Stimulated activated CD4-positive, alpha-beta T cell treated with anti-CD3 and anti-CD28 coated beads, Interleukin-4, amount 100 ng/mL, for 24 hours (primary cell): ENCODE results near the gene LRRC74A.
"Not testable (repeated sequence)": the region's sequence is repeated elsewhere in the genome, so short reads cannot be mapped to it uniquely, and the experiment has no call there.

Experiments
- DNase-seq: peaks from one replicate; pipeline ENCODE4 v3.0.0-alpha.2; 2020

LRRC74A gene

GRCh38 chr14:76900682-76901081, 74.5 kb downstream of the LRRC74A start:
- no peak for DNase-seq

DNA sequence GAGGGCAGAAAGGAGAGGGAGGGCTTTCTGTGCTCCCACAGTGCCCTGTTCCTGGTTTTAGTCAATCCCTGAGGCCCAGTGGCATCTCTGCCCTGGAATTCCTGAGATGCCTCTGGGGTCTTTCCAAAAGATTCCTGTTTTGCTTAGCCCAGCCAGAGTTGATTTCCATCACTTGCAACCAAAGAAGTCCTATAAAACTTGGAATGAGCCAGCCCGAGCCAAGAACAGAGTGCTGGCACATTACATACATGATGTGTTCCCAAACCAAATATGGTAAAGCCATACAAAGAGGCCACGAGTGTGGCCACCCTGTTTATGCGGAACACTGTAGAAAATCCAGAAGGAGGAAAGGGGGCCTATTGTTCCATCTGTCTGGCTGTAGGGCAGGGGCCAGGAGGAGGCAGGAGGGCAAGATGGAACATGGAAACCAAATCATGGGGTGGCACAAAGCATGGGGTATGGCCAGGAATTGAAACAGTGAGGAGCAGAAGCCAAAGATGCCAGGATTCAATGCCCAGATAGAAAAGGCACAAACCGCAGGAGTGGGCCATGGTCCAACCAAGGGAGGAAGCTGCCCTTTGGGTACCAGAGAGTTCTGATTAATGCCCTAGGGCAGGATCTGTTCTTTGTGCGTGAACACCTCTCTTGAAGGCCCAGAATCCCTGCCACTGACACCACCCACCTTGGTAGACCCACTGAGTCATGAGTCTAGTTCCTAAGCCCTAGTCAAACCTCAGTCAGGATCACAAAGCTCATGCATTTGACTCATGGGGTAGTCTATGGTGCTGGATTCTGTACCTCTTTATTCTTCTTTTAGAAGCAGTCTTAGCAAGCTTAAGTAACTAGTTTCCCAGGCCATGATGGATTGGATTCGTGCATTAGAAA, 75.2 kb downstream of the LRRC74A start:
- no peak for DNase-seq

DNA sequence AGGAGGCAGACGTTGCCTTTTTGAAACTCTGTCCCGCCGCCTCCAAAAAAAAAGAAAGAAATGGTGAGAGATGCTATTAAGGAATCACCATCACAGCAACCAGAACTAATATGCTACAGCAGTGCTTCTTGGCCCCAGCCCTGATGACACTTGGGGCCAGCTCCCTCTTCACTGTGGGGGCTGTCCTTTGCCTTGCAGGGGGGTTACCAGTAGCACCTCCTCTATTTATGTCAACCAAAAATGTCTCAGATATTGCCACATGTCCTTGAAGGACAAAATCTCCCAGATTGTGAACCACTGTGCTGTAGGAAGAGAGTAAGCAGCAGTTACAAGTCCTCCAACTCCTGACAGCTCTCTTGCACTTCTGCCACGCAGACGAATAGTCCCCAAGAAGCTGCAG, 76.4 kb downstream of the LRRC74A start:
- no peak for DNase-seq

- DNase-seq: no peak
Observed at GRCh38 chr14:76904100-76904739, 78.0 kb downstream of the LRRC74A start.

DNA sequence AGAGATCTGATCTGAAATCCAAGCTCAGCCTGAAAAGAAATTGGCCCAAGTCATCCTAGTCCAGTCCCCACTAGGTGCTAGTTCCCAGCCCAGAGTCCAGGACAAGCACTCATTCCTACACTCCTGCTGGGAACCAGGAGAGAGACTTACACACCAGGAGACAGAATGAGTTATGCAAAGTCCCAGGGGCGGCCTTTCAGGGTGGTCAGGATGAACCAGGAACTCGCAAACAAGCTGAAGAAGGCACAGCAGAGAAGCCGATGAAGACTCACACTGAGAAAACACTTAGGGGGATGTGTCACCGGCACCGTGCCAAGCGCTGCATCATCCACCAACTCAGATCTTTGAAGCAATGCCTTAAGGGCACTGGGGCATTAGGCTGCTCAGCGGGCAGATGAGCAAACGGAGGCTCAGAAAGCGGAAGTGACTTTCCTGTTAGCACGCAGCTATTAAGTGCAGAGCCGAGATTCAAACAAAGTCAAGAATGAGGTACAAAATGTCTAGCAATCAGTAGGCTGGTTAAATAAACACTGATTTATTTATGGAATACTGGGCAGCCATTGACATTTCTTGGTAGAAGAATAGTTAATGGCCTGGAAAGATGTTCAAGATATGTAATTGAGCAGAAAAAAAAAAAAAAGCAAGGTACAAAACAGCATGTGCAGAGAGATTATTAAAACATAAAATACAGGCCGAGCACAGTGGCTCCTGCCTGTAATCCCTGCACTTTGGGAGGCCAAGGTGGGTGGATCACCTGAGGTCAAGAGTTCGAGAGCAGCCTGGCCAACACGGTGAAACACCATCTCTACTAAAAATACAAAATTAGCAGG, 78.7 kb downstream of the LRRC74A start:
- peak; percentile 85 for DNase-seq

DNA sequence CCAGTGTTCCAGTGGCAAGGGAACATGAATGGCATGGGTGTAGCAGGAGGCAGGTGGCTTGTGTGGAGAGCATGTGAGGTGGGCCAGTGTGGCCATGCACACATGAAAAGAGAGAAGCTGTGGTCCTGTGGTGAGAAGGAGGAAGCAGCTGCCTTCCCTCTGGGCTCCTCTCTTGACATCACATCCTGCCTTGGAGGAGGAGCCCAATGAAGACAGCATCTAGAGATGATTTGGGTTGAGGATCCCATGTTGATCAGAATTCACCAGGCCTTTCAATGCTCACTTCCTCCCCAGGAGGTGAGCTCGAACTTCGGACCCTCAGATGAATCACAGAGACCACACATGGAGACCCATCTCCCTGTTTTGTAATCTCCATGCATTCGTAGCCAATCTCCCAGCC, 82.6 kb downstream of the LRRC74A start:
- DNase-seq: peak; percentile 21

- DNase-seq: no peak
Observed at GRCh38 chr14:76909266-76909665, 83.1 kb downstream of the LRRC74A start.

GRCh38 chr14:76910371-76910890, 84.2 kb downstream of the LRRC74A start:
- DNase-seq: no peak

DNA sequence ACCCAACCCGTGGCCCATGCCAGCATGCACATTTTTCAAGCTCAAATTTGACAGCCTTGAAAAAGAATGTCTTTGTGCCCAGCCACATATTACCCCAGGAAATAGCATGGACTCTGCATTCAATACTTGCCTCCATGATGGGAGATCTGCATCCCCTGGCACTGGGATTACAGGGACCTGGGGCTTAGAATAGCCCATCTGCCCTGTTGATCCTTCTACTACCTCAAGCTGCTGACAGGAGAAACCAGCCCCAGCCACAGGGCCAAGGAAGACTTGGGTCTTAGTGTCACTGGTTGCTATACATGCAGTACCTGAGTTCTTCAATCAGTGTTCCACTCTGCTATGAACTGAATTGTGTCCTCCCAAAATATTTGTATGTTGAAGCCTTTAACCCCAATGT, 85.3 kb downstream of the LRRC74A start:
- no peak for DNase-seq

DNA sequence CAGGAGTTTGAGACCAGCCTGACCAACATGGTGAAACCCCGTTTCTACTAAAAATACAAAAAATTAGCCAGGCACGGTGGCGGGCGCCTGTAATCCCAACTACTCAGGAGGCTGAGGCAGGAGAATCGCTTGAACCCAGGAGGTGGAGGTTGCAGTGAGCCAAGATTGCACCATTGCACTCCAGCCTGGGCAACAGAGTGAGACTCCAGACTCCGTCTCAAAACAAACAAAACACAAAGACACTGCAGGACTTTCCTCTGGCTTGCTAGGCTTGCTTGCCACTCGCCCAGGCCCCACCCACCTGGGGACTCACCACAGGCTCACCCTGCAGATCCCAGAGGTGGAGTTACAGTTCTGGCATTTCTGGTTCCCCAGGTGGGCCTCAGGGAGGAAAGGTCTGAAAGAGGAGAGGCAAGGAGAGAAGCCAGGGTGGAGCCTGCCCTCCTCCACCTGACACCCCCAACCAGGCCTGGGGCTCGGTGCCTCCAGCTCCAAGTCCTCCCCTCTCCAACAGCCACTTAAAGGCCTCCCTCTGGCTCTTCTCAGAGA, 88.4 kb downstream of the LRRC74A start:
- DNase-seq: not testable (repeated sequence)

DNA sequence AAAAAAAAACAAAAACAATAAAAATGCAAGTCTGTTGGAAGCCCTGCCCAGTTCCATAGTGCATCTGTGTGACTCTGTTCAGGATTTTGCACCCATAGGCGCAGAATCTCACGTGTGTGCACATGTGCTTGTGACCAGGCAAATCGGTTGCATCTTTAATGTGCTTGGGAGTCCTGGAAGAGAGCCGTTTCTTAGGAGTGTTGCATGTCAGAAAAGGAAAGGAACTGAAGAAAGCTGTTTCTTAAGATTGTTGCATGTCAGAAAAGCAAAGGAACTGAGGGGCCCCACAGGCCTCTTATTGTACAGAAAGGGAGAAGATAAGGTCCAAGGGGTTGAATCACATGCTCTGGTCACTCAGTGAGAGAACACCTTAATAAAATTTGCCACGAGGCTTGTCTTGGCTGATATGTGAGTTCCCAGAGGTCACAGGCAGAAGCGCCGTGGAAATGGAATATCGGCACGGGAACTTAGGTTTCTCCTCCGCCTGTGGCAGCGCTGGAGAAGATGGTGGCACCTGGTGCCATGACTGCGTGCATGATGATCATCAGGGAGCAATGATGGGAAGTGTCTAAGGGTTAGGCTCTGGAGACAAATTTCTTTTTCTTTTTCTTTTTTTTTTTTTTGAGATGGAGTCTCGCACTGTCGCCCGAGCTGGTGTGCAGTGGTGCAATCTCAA, 90.0 kb downstream of the LRRC74A start:
- DNase-seq: no peak

- DNase-seq: no peak
Observed at GRCh38 chr14:76917158-76917596, 91.0 kb downstream of the LRRC74A start.

DNA sequence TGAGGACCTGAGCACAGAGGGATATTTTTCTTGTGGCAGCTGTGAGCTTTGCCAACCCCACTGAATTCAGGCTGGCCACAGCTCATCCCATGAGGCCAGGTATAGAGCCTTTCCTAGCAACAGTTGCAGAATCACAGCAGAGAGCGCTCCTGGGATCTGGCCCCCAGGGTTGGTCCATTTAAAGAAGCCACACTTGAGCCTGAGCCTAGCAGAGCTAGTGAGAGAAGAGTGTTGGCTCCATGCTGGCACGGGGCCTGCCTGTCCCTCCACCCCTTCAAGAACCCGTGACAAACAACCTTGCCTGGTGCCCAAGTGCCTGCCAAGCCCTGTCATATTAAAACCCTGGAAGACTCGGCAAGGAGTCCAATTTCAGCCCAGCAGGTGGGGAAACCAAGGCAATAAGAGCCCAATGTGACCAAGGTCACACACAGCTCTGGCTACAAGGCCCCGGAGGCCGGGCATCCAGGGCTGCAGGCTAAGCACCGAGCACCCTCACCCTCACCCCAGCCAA, 91.6 kb downstream of the LRRC74A start:
- no peak for DNase-seq

- no peak for DNase-seq
Observed at GRCh38 chr14:76918256-76918781, 92.1 kb downstream of the LRRC74A start.

DNA sequence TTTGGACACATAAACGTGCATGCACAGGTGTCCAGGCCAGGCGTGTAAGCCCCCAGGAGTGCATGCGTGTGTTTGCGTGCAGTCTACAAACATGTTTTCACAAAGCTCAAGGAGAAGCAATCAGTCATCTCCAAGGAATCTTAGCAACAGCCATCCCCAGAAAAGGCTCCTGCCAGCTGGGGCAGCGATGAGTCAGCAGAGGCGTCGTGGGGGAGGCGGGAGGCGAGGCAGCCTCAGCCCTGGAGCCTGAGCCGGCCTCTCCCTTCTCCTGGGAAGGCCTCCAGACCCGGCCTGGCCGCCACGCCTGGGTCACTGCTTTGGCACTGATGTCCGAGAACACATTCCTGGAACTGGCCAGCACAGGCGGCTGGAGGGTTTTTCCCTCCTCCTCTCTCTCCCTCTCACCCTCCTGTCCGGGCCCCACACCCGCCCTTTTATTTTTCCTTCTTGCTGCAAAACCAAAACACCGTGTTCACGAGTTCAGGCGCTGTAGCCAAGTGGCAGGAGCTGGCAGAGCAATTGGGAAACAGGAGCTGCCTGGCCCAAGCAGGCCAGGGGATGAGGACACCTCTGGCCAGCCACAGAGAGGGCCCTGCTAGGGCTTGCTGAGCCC, 92.7 kb downstream of the LRRC74A start:
- no peak for DNase-seq
